ENCODE measurements around the gene ACSF3. TPM values are rescaled to one million over a fixed set of nuclear protein-coding genes. Genes with fewer than 3 reads are reported as not detected.
A peak's percentile ranks its signal among the peaks of the same experiment; 100 is the strongest.

The ACSF3 gene
- total and polyA plus RNA-seq, 3 experiments from 2014 or later: 35.5 to 43.9 (median 43.6) TPM

DNA sequence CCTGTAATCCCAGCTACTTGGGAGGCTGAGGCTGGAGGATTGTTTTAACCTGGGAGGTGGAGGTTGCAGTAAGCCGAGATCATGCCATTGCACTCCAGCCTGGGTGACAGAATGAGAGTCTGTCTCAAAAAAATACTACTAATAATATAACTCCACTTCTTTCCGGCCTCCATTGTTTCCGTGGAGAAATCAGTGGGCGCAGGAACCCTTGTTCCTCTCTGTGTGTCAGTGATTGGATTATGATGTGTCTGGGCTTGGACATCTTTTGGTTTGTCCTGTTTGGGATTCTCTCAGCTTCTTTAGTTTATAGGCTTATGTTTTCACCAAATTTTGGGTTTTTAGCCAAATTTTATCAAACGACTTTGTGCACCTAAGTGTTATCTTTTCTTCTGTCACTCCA is 36.8 kb downstream of the ACSF3 start:
- peaks cover 8% of the 10 kb centered on the region for H3K36me3 ChIP-seq (ENCODE audit: insufficient read depth, low read length)
- Mint-ChIP-seq H3K9me3 (no peaks in the 10 kb centered on the region), H3K27me3 (no peaks in the 10 kb centered on the region), H3K27ac (no peak overlapping the region), H3K4me3 (no peak overlapping the region), H3K36me3 (peaks cover 11 to 69% (median 25%) of the 10 kb centered on the region in 3 donors), H3K4me1 (peaks cover 6 to 26% (median 13%) of the 10 kb centered on the region in 3 donors)
- POLR2A ChIA-PET: no interaction called here
- H3K4me3 ChIP-seq (ENCODE audit: low read length): no peak overlapping the region
- H3K4me1 ChIP-seq (ENCODE audit: insufficient read depth, low read length): no peaks in the 10 kb centered on the region
- DNase-seq: no peak
- no peaks in the 10 kb centered on the region for H3K9me3 ChIP-seq (ENCODE audit: low read length)
- no peak overlapping the region for H3K27ac ChIP-seq (ENCODE audit: low read depth, low read length)
- H3K27me3 ChIP-seq (ENCODE audit: insufficient read depth, low read length, poor library complexity, severe bottlenecking): no peaks in the 10 kb centered on the region
- CTCF ChIA-PET: no interaction called here

DNA sequence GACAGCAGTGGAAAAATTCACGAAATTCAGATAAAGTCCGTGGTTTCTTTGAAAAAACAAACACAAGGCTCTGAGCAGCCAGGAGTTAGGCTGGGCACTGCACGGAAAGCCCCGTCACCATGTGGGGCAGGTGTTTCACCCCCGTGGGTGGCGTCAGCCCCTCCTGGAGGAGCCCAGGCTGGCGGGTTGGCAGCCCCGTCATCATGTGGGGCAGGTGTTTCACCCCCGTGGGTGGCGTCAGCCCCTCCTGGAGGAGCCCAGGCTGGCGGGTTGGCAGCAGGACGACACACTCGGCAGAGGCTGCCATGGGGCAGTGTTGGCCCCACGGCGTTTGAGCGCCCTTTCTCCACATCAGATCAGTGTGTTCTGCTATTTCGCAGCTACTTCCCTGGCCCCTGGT is 38.1 kb downstream of the ACSF3 start:
- POLR2A ChIA-PET: no interaction called here
- Histone ChIP-seq H3K36me3 (ENCODE audit: insufficient read depth, low read length) (peaks cover 12% of the 10 kb centered on the region), H3K27me3 (ENCODE audit: insufficient read depth, low read length, poor library complexity, severe bottlenecking) (no peaks in the 10 kb centered on the region), H3K27ac (ENCODE audit: low read depth, low read length) (no peak overlapping the region), H3K4me3 (ENCODE audit: low read length) (no peak overlapping the region), H3K4me1 (ENCODE audit: insufficient read depth, low read length) (no peaks in the 10 kb centered on the region), H3K9me3 (ENCODE audit: low read length) (no peaks in the 10 kb centered on the region)
- Mint-ChIP-seq H3K9me3 (no peaks in the 10 kb centered on the region), H3K27me3 (no peaks in the 10 kb centered on the region), H3K27ac (peak overlapping the region in 3 of 8 donors; percentile 17 to 75 (median 35)), H3K4me1 (peaks cover 7 to 21% (median 13%) of the 10 kb centered on the region in 3 donors), H3K36me3 (peaks cover 4 to 66% (median 20%) of the 10 kb centered on the region in 3 donors), H3K4me3 (no peak overlapping the region)
- DNase-seq: no peak
- CTCF ChIA-PET: no interaction called here

DNA sequence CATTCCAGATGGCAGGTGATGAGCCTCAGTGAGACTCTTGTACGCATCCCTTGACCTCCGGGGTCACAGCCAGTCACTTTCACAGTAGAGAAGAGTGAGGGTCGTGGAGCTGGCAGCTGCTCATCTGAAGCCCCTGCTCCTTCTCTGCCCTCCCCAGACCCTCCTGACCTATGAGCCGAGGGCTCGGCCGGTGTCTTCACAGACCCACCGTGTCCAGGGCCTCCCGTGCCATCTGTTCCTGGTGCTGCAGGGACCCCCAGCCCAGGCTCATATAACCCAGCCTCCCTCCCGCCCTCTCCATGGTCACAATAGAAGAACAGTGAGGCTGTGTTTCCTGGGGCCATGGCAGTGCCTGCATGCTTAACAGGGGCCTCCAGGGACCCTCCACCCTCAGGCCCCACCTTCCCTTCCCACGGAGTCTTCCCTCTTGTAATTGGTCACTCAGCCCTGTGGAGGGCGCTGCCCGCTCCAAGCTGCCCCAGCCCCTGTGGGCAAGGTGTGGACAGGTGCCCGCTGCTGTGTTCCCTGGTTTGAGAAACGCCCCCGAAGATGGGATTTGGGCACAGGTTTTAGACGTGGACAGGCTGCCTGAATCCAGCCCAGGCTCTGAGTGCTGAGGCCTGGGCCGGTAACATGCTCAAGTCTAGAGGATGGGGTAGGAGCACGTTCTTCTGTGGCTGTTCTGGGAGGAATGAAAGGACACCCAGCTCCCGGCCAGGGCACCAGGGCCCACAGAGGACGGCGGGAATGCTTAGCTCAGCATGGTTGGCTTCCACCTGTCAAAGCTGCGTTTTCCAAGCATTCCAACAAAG is 38.7 kb downstream of the ACSF3 start:
- no peak overlapping the region for H3K4me3 Mint-ChIP-seq

DNA sequence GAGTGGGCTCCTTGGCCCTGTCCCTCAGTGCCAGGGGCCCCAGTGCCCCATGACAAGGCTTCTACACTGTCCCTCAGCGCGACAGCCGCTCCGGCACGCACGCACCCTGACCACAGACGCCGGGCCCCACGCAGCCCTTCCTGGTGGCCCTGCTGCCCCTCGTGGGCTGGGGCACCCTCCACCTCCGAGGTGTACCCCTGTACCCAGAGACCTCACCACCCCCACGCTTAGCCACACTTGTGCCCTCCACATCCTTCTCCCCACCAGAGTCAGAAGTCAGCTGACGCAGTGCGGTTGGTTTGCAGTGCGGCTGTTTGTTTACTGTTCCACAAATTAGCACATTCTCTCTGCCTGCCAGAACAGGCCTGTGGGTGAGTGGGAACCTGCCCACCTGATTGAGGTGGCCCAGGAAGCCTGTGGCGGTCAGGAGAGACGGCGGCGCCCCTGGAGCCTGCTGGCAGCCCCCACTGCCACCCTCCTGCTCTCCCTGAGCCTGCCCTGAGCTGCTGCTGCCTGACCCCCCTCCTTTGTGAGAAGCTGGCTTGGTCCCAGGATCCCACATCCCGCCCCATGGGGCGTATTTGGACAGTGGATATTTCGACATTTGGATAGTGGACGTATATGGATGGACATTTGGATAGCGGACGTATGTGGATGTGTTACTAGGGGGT is 39.9 kb downstream of the ACSF3 start:
- DNase-seq: no peak
- ChIA-PET CTCF (no interaction called here), POLR2A (no interaction called here)
- H3K4me3 ChIP-seq (ENCODE audit: low read length): no peak overlapping the region
- H3K4me3 Mint-ChIP-seq: no peak overlapping the region
- no peaks in the 10 kb centered on the region for H3K27me3 ChIP-seq (ENCODE audit: insufficient read depth, low read length, poor library complexity, severe bottlenecking)
- peaks cover 15% of the 10 kb centered on the region for H3K36me3 ChIP-seq (ENCODE audit: insufficient read depth, low read length)
- peaks cover 5 to 21% (median 13%) of the 10 kb centered on the region in 3 donors for H3K4me1 Mint-ChIP-seq
- H3K9me3 Mint-ChIP-seq: no peaks in the 10 kb centered on the region
- no peaks in the 10 kb centered on the region for H3K4me1 ChIP-seq (ENCODE audit: insufficient read depth, low read length)
- peak overlapping the region in 3 of 8 donors; percentile 29 to 87 (median 72) for H3K27ac Mint-ChIP-seq
- H3K36me3 Mint-ChIP-seq: peaks cover 4 to 65% (median 17%) of the 10 kb centered on the region in 3 donors
- H3K9me3 ChIP-seq (ENCODE audit: low read length): no peaks in the 10 kb centered on the region
- H3K27ac ChIP-seq (ENCODE audit: low read depth, low read length): no peak overlapping the region
- no peaks in the 10 kb centered on the region for H3K27me3 Mint-ChIP-seq

More for the DNA sequence above, 38.7 kb downstream of the ACSF3 start:
- ChIA-PET CTCF (no interaction called here), POLR2A (no interaction called here)
- Mint-ChIP-seq H3K36me3 (peaks cover 4 to 67% (median 20%) of the 10 kb centered on the region in 3 donors), H3K4me1 (peaks cover 5 to 21% (median 13%) of the 10 kb centered on the region in 3 donors), H3K9me3 (no peaks in the 10 kb centered on the region), H3K27me3 (no peaks in the 10 kb centered on the region), H3K27ac (peak overlapping the region in 1 of 8 donors; percentile 75)
- Histone ChIP-seq H3K27me3 (ENCODE audit: insufficient read depth, low read length, poor library complexity, severe bottlenecking) (no peaks in the 10 kb centered on the region), H3K36me3 (ENCODE audit: insufficient read depth, low read length) (peaks cover 15% of the 10 kb centered on the region), H3K4me1 (ENCODE audit: insufficient read depth, low read length) (no peaks in the 10 kb centered on the region), H3K9me3 (ENCODE audit: low read length) (no peaks in the 10 kb centered on the region), H3K27ac (ENCODE audit: low read depth, low read length) (no peak overlapping the region), H3K4me3 (ENCODE audit: low read length) (no peak overlapping the region)
- DNase-seq: no peak

DNA sequence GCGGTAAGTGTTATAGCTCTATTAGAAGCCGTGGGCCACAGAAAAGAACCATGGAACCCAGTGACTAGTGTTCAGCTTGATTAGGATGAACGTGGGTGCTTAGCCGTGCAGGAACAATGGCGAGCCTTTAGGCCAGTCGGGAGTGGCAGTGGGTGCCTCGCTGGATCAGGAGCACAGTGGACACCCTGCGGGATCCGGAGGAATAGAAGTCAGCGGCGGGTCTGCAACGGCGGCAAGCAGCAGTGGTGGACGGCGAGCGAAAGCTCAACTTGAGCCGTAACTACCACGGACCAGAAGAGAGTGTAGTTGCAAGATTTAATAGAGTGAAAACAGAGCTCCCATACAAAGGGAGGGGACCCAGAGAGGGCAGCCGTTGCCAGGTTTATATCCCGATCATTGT is 40.6 kb downstream of the ACSF3 start:
- Histone ChIP-seq H3K27me3 (ENCODE audit: insufficient read depth, low read length, poor library complexity, severe bottlenecking) (no peaks in the 10 kb centered on the region), H3K4me3 (ENCODE audit: low read length) (no peak overlapping the region), H3K4me1 (ENCODE audit: insufficient read depth, low read length) (no peaks in the 10 kb centered on the region), H3K9me3 (ENCODE audit: low read length) (no peaks in the 10 kb centered on the region), H3K36me3 (ENCODE audit: insufficient read depth, low read length) (peaks cover 15% of the 10 kb centered on the region), H3K27ac (ENCODE audit: low read depth, low read length) (no peak overlapping the region)
- Mint-ChIP-seq H3K27ac (no peak overlapping the region), H3K9me3 (no peaks in the 10 kb centered on the region), H3K36me3 (peaks cover 4 to 60% (median 14%) of the 10 kb centered on the region in 3 donors), H3K4me1 (peaks cover 3 to 14% (median 6%) of the 10 kb centered on the region in 3 donors), H3K4me3 (no peak overlapping the region), H3K27me3 (no peaks in the 10 kb centered on the region)
- no peak for DNase-seq
- CTCF ChIA-PET: no interaction called here
- POLR2A ChIA-PET: no interaction called here

DNA sequence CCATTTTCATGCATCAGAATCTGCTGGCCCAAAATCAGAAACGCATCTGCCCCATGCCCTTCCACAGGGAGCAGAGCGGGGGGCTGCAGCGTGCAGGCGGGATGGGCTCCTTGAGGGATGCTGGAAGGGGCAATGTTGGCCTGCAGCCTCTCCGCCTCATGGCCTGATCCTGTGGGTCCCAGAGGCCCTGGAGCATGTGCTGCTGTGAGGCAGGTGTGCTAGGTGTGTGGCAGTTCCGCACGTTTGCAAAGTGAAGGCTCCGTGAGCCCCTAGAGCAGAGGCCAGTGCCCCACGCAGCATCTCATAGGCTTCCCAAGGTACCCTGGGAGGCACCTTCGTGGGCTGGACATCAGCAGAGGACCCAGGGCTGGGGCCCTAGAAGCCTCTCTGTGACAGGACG is 41.5 kb downstream of the ACSF3 start:
- peaks cover 15% of the 10 kb centered on the region for H3K36me3 ChIP-seq (ENCODE audit: insufficient read depth, low read length)
- no peak overlapping the region for H3K27ac ChIP-seq (ENCODE audit: low read depth, low read length)
- peaks cover 4 to 55% (median 10%) of the 10 kb centered on the region in 3 donors for H3K36me3 Mint-ChIP-seq
- H3K27me3 ChIP-seq (ENCODE audit: insufficient read depth, low read length, poor library complexity, severe bottlenecking): no peaks in the 10 kb centered on the region
- H3K27ac Mint-ChIP-seq: no peak overlapping the region
- H3K4me1 Mint-ChIP-seq: peaks cover 3 to 9% (median 3%) of the 10 kb centered on the region in 3 donors
- no peak overlapping the region for H3K4me3 ChIP-seq (ENCODE audit: low read length)
- H3K27me3 Mint-ChIP-seq: no peaks in the 10 kb centered on the region
- H3K9me3 Mint-ChIP-seq: no peaks in the 10 kb centered on the region
- H3K9me3 ChIP-seq (ENCODE audit: low read length): no peaks in the 10 kb centered on the region
- no peak overlapping the region for H3K4me3 Mint-ChIP-seq
- POLR2A ChIA-PET: no interaction called here
- H3K4me1 ChIP-seq (ENCODE audit: insufficient read depth, low read length): no peaks in the 10 kb centered on the region
- CTCF ChIA-PET: no interaction called here
- DNase-seq: peak in 1 of 5 donors; percentile 29

DNA sequence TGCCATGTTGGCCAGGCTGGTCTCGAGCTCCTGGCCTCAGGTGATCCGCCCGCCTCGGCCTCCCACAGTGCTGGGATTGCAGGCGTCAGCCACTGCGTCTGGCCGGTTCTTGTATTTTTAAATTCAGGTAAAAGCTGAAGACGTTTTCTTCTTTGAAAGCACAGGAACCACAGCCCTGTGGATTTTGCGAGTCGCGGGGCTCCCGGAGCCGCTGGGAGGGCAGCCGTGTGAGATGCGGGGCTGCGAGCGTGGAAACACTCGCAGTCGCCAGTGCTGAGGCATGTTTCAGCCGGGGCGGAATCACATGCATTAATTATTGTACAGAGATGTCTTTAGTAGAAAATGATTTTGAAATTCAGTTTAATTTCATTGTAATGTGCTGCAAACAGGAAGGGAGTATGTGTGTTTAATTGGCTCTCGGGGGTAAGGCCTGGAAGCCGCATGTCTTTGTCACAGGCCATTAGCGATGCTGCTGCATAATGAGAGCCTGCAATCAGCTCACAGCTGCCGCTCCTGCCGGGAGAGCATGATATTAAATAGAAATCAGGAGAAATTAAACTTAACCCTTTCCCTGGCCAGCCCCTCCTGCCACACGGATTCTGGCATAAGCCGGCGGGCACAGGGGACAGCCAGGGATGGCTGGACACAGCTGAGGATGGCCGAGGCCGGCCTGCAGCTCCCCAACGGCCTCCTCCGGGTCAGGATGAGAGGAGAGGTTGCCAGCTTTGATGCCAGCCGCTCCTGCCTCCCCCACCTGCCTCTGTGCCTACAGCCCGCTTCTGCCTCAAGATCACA is 42.5 kb downstream of the ACSF3 start:
- Histone ChIP-seq H3K36me3 (ENCODE audit: insufficient read depth, low read length) (peaks cover 15% of the 10 kb centered on the region), H3K27ac (ENCODE audit: low read depth, low read length) (no peak overlapping the region), H3K9me3 (ENCODE audit: low read length) (no peaks in the 10 kb centered on the region), H3K4me3 (ENCODE audit: low read length) (no peak overlapping the region), H3K27me3 (ENCODE audit: insufficient read depth, low read length, poor library complexity, severe bottlenecking) (no peaks in the 10 kb centered on the region), H3K4me1 (ENCODE audit: insufficient read depth, low read length) (no peaks in the 10 kb centered on the region)
- ChIA-PET CTCF (interaction anchor here (0.6 kb wide), 1 partner anchor 206 kb away, joined by 3 read pairs; no protein-coding TSS in a partner anchor), POLR2A (no interaction called here)
- Mint-ChIP-seq H3K27me3 (no peaks in the 10 kb centered on the region), H3K36me3 (peaks cover 4 to 60% (median 8%) of the 10 kb centered on the region in 3 donors), H3K9me3 (no peaks in the 10 kb centered on the region), H3K4me3 (no peak overlapping the region), H3K27ac (peak overlapping the region in 1 of 8 donors; percentile 29), H3K4me1 (peaks cover 3 to 5% (median 3%) of the 10 kb centered on the region in 3 donors)
- DNase-seq: peak in 1 of 5 donors; percentile 30
